ENCODE results near the gene XAGE5. TPM values are rescaled to one million over a fixed set of nuclear protein-coding genes. Genes with fewer than 3 reads are reported as not detected.
"Not testable (repeated sequence)": the region's sequence is repeated elsewhere in the genome, so short reads cannot be mapped to it uniquely, and the experiment has no call there.

XAGE5 gene
- total RNA-seq, 1 experiment from 2014 or later, result not detected

GRCh38 chrX:52821079-52821760, 10.1 kb downstream of the XAGE5 start:
- Mint-ChIP-seq H3K4me1 (ENCODE audit: low read depth, unreplicated experiment) (no peaks in the 10 kb centered on the region), H3K9me3 (ENCODE audit: low read depth, unreplicated experiment) (no peaks in the 10 kb centered on the region), H3K36me3 (ENCODE audit: insufficient read depth, unreplicated experiment) (no peaks in the 10 kb centered on the region), H3K4me3 (ENCODE audit: low read depth, unreplicated experiment) (no peak overlapping the region), H3K27ac (ENCODE audit: unreplicated experiment) (no peak overlapping the region), H3K27me3 (ENCODE audit: unreplicated experiment) (no peaks in the 10 kb centered on the region)
- intact Hi-C loops (cut with micrococcal nuclease; ENCODE audit: unreplicated experiment), result no loop called here
- no peak for DNase-seq
- CTCF ChIA-PET, result no interaction called here
- no TSS peak for BruUV-seq (replicated peaks)
- no peak for TF ChIP-seq CTCF (IDR thresholded peaks at IDR 0.05; ENCODE audit: unreplicated experiment)

- Mint-ChIP-seq H3K27ac (ENCODE audit: unreplicated experiment) (no peak overlapping the region), H3K4me3 (ENCODE audit: low read depth, unreplicated experiment) (no peak overlapping the region), H3K36me3 (ENCODE audit: insufficient read depth, unreplicated experiment) (no peaks in the 10 kb centered on the region), H3K27me3 (ENCODE audit: unreplicated experiment) (no peaks in the 10 kb centered on the region), H3K9me3 (ENCODE audit: low read depth, unreplicated experiment) (no peaks in the 10 kb centered on the region), H3K4me1 (ENCODE audit: low read depth, unreplicated experiment) (no peaks in the 10 kb centered on the region)
- no peak for TF ChIP-seq CTCF (IDR thresholded peaks at IDR 0.05; ENCODE audit: unreplicated experiment)
- CTCF ChIA-PET, result no interaction called here
- intact Hi-C loops (cut with micrococcal nuclease; ENCODE audit: unreplicated experiment), result no loop called here
- DNase-seq, result no peak
- BruUV-seq (replicated peaks), result no TSS peak
Observed at GRCh38 chrX:52824608-52825007, 13.5 kb downstream of the XAGE5 start.

- no TSS peak for BruUV-seq (replicated peaks)
- TF ChIP-seq CTCF (IDR thresholded peaks at IDR 0.05; ENCODE audit: unreplicated experiment), result no peak
- Mint-ChIP-seq H3K36me3 (ENCODE audit: insufficient read depth, unreplicated experiment) (no peaks in the 10 kb centered on the region), H3K4me3 (ENCODE audit: low read depth, unreplicated experiment) (no peak overlapping the region), H3K4me1 (ENCODE audit: low read depth, unreplicated experiment) (no peaks in the 10 kb centered on the region), H3K9me3 (ENCODE audit: low read depth, unreplicated experiment) (no peaks in the 10 kb centered on the region), H3K27me3 (ENCODE audit: unreplicated experiment) (peaks cover 17% of the 10 kb centered on the region), H3K27ac (ENCODE audit: unreplicated experiment) (no peak overlapping the region)
- no peak for DNase-seq
- intact Hi-C loops (cut with micrococcal nuclease; ENCODE audit: unreplicated experiment), result no loop called here
- CTCF ChIA-PET, result no interaction called here
Observed at GRCh38 chrX:52830551-52830950, 19.5 kb downstream of the XAGE5 start.

GRCh38 chrX:52839137-52839536, 28.1 kb downstream of the XAGE5 start:
- no peak for TF ChIP-seq CTCF (IDR thresholded peaks at IDR 0.05; ENCODE audit: unreplicated experiment)
- no peak overlapping the region for H3K27ac Mint-ChIP-seq (ENCODE audit: unreplicated experiment)
- no peaks in the 10 kb centered on the region for H3K27me3 Mint-ChIP-seq (ENCODE audit: unreplicated experiment)
- no peaks in the 10 kb centered on the region for H3K9me3 Mint-ChIP-seq (ENCODE audit: low read depth, unreplicated experiment)
- BruUV-seq (replicated peaks), result no TSS peak
- no peak overlapping the region for H3K4me3 Mint-ChIP-seq (ENCODE audit: low read depth, unreplicated experiment)
- DNase-seq, result no peak
- CTCF ChIA-PET, result no interaction called here
- no peaks in the 10 kb centered on the region for H3K36me3 Mint-ChIP-seq (ENCODE audit: insufficient read depth, unreplicated experiment)
- H3K4me1 Mint-ChIP-seq (ENCODE audit: low read depth, unreplicated experiment), result no peaks in the 10 kb centered on the region
- intact Hi-C loops (cut with micrococcal nuclease; ENCODE audit: unreplicated experiment), result no loop called here

GRCh38 chrX:52843619-52844018, 32.5 kb downstream of the XAGE5 start:
- intact Hi-C loops (cut with micrococcal nuclease; ENCODE audit: unreplicated experiment); DNase-seq; H3K4me3 Mint-ChIP-seq (ENCODE audit: low read depth, unreplicated experiment); H3K36me3 Mint-ChIP-seq (ENCODE audit: insufficient read depth, unreplicated experiment); CTCF ChIA-PET; H3K4me1 Mint-ChIP-seq (ENCODE audit: low read depth, unreplicated experiment); BruUV-seq (replicated peaks); H3K9me3 Mint-ChIP-seq (ENCODE audit: low read depth, unreplicated experiment); H3K27ac Mint-ChIP-seq (ENCODE audit: unreplicated experiment): not testable (repeated sequence)
- H3K27me3 Mint-ChIP-seq (ENCODE audit: unreplicated experiment), result peaks cover 29% of the 10 kb centered on the region
